ENCODE data around the gene MLLT10.

Gene MLLT10

GRCh38 chr10:21742740-21743412 lies 208.8 kb downstream of the MLLT10 start:
- H3K4me1 ChIP-seq (ENCODE audit: control insufficient read depth, insufficient read depth, low read length), result no peaks in the 10 kb centered on the region
- peaks cover 14% of the 10 kb centered on the region for H3K36me3 ChIP-seq (ENCODE audit: control insufficient read depth, insufficient read depth, low read length)
- no peak overlapping the region for H3K27ac ChIP-seq (ENCODE audit: low read depth, low read length)
- no peak overlapping the region for H3K9ac ChIP-seq (ENCODE audit: low read length)
- no peaks in the 10 kb centered on the region for H3K27me3 ChIP-seq (ENCODE audit: control insufficient read depth, insufficient read depth, low read length)
- no peak overlapping the region for H3K4me3 ChIP-seq (ENCODE audit: low read length)

GRCh38 chr10:21744223-21744622 lies 210.2 kb downstream of the MLLT10 start:
- H3K4me3 ChIP-seq (ENCODE audit: low read length), result no peak overlapping the region
- peaks cover 14% of the 10 kb centered on the region for H3K36me3 ChIP-seq (ENCODE audit: control insufficient read depth, insufficient read depth, low read length)
- no peak overlapping the region for H3K27ac ChIP-seq (ENCODE audit: low read depth, low read length)
- H3K27me3 ChIP-seq (ENCODE audit: control insufficient read depth, insufficient read depth, low read length), result no peaks in the 10 kb centered on the region
- no peaks in the 10 kb centered on the region for H3K4me1 ChIP-seq (ENCODE audit: control insufficient read depth, insufficient read depth, low read length)
- H3K9ac ChIP-seq (ENCODE audit: low read length), result no peak overlapping the region

- Histone ChIP-seq H3K4me3 (ENCODE audit: low read length) (no peak overlapping the region), H3K4me1 (ENCODE audit: control insufficient read depth, insufficient read depth, low read length) (no peaks in the 10 kb centered on the region), H3K27me3 (ENCODE audit: control insufficient read depth, insufficient read depth, low read length) (no peaks in the 10 kb centered on the region), H3K9ac (ENCODE audit: low read length) (no peak overlapping the region), H3K36me3 (ENCODE audit: control insufficient read depth, insufficient read depth, low read length) (peaks cover 8% of the 10 kb centered on the region), H3K27ac (ENCODE audit: low read depth, low read length) (no peak overlapping the region)
These were observed 212.1 kb downstream of the MLLT10 start for GRCh38 chr10:21746118-21746517.

- H3K4me1 ChIP-seq (ENCODE audit: control insufficient read depth, insufficient read depth, low read length), result no peaks in the 10 kb centered on the region
- no peak overlapping the region for H3K9ac ChIP-seq (ENCODE audit: low read length)
- H3K36me3 ChIP-seq (ENCODE audit: control insufficient read depth, insufficient read depth, low read length), result peaks cover 8% of the 10 kb centered on the region
- H3K4me3 ChIP-seq (ENCODE audit: low read length), result no peak overlapping the region
- H3K27me3 ChIP-seq (ENCODE audit: control insufficient read depth, insufficient read depth, low read length), result no peaks in the 10 kb centered on the region
- H3K27ac ChIP-seq (ENCODE audit: low read depth, low read length), result no peak overlapping the region
These were observed 213.8 kb downstream of the MLLT10 start for GRCh38 chr10:21747809-21748208.

GRCh38 chr10:21749788-21750187 lies 215.8 kb downstream of the MLLT10 start:
- no peak overlapping the region for H3K27ac ChIP-seq (ENCODE audit: low read depth, low read length)
- H3K36me3 ChIP-seq (ENCODE audit: control insufficient read depth, insufficient read depth, low read length), result peaks cover 3% of the 10 kb centered on the region
- no peak overlapping the region for H3K9ac ChIP-seq (ENCODE audit: low read length)
- H3K4me1 ChIP-seq (ENCODE audit: control insufficient read depth, insufficient read depth, low read length), result no peaks in the 10 kb centered on the region
- H3K4me3 ChIP-seq (ENCODE audit: low read length), result no peak overlapping the region
- H3K27me3 ChIP-seq (ENCODE audit: control insufficient read depth, insufficient read depth, low read length), result no peaks in the 10 kb centered on the region

GRCh38 chr10:21750424-21750823 lies 216.4 kb downstream of the MLLT10 start:
- Histone ChIP-seq H3K9ac (ENCODE audit: low read length) (no peak overlapping the region), H3K4me1 (ENCODE audit: control insufficient read depth, insufficient read depth, low read length) (no peaks in the 10 kb centered on the region)

GRCh38 chr10:21751341-21752310 lies 217.6 kb downstream of the MLLT10 start:
- H3K4me1 ChIP-seq (ENCODE audit: control insufficient read depth, insufficient read depth, low read length), result no peaks in the 10 kb centered on the region
- H3K4me3 ChIP-seq (ENCODE audit: low read length), result no peak overlapping the region
- H3K9ac ChIP-seq (ENCODE audit: low read length), result no peak overlapping the region
- H3K27ac ChIP-seq (ENCODE audit: low read depth, low read length), result no peak overlapping the region
- peaks cover 3% of the 10 kb centered on the region for H3K36me3 ChIP-seq (ENCODE audit: control insufficient read depth, insufficient read depth, low read length)
- H3K27me3 ChIP-seq (ENCODE audit: control insufficient read depth, insufficient read depth, low read length), result no peaks in the 10 kb centered on the region

More at GRCh38 chr10:21750424-21750823, 216.4 kb downstream of the MLLT10 start:
- Histone ChIP-seq H3K4me3 (ENCODE audit: low read length) (no peak overlapping the region), H3K27ac (ENCODE audit: low read depth, low read length) (no peak overlapping the region), H3K27me3 (ENCODE audit: control insufficient read depth, insufficient read depth, low read length) (no peaks in the 10 kb centered on the region), H3K36me3 (ENCODE audit: control insufficient read depth, insufficient read depth, low read length) (peaks cover 3% of the 10 kb centered on the region)

GRCh38 chr10:21753497-21754270 lies 219.7 kb downstream of the MLLT10 start:
- H3K4me3 ChIP-seq (ENCODE audit: low read length), result no peak overlapping the region
- no peaks in the 10 kb centered on the region for H3K4me1 ChIP-seq (ENCODE audit: control insufficient read depth, insufficient read depth, low read length)
- H3K9ac ChIP-seq (ENCODE audit: low read length), result no peak overlapping the region
- no peaks in the 10 kb centered on the region for H3K27me3 ChIP-seq (ENCODE audit: control insufficient read depth, insufficient read depth, low read length)
- H3K36me3 ChIP-seq (ENCODE audit: control insufficient read depth, insufficient read depth, low read length), result peaks cover 3% of the 10 kb centered on the region
- H3K27ac ChIP-seq (ENCODE audit: low read depth, low read length), result no peak overlapping the region

GRCh38 chr10:21754410-21755011 lies 220.5 kb downstream of the MLLT10 start:
- no peaks in the 10 kb centered on the region for H3K4me1 ChIP-seq (ENCODE audit: control insufficient read depth, insufficient read depth, low read length)
- H3K36me3 ChIP-seq (ENCODE audit: control insufficient read depth, insufficient read depth, low read length), result peaks cover 3% of the 10 kb centered on the region
- no peaks in the 10 kb centered on the region for H3K27me3 ChIP-seq (ENCODE audit: control insufficient read depth, insufficient read depth, low read length)
- no peak overlapping the region for H3K4me3 ChIP-seq (ENCODE audit: low read length)
- no peak overlapping the region for H3K27ac ChIP-seq (ENCODE audit: low read depth, low read length)
- no peak overlapping the region for H3K9ac ChIP-seq (ENCODE audit: low read length)

GRCh38 chr10:21756707-21757106 lies 222.7 kb downstream of the MLLT10 start:
- peaks cover 3% of the 10 kb centered on the region for H3K36me3 ChIP-seq (ENCODE audit: control insufficient read depth, insufficient read depth, low read length)
- H3K27me3 ChIP-seq (ENCODE audit: control insufficient read depth, insufficient read depth, low read length), result no peaks in the 10 kb centered on the region
- no peak overlapping the region for H3K9ac ChIP-seq (ENCODE audit: low read length)
- no peak overlapping the region for H3K4me3 ChIP-seq (ENCODE audit: low read length)
- H3K27ac ChIP-seq (ENCODE audit: low read depth, low read length), result no peak overlapping the region
- no peaks in the 10 kb centered on the region for H3K4me1 ChIP-seq (ENCODE audit: control insufficient read depth, insufficient read depth, low read length)

- Histone ChIP-seq H3K9ac (ENCODE audit: low read length) (no peak overlapping the region), H3K4me1 (ENCODE audit: control insufficient read depth, insufficient read depth, low read length) (no peaks in the 10 kb centered on the region), H3K27ac (ENCODE audit: low read depth, low read length) (no peak overlapping the region), H3K27me3 (ENCODE audit: control insufficient read depth, insufficient read depth, low read length) (no peaks in the 10 kb centered on the region), H3K4me3 (ENCODE audit: low read length) (no peak overlapping the region), H3K36me3 (ENCODE audit: control insufficient read depth, insufficient read depth, low read length) (peaks cover 3% of the 10 kb centered on the region)
These were observed 223.3 kb downstream of the MLLT10 start for GRCh38 chr10:21757185-21757901.

All from rectal smooth muscle tissue (tissue), 1 donor.